DMS 273 (cell line): ENCODE results near the gene SSH2.

Experiments
- DNase-seq: peaks from one replicate; lab custom pipeline; 2025; ENCODE audit not compliant: unreplicated experiment; lab: John Stamatoyannopoulos, UW

Gene SSH2

GRCh38 chr17:29640981-29641642, 288.9 kb downstream of the SSH2 start:
- peak; percentile 40 for DNase-seq

- peak; percentile 45 for DNase-seq
These were observed 289.6 kb downstream of the SSH2 start for GRCh38 chr17:29640413-29640812.

GRCh38 chr17:29633886-29634285, 296.1 kb downstream of the SSH2 start:
- DNase-seq: no peak

GRCh38 chr17:29630630-29631193, 299.3 kb downstream of the SSH2 start:
- no peak for DNase-seq

GRCh38 chr17:29629839-29630238, 300.2 kb downstream of the SSH2 start:
- DNase-seq: no peak

GRCh38 chr17:29628644-29629043, 301.4 kb downstream of the SSH2 start:
- no peak for DNase-seq

GRCh38 chr17:29627951-29628350, 302.1 kb downstream of the SSH2 start:
- no peak for DNase-seq

GRCh38 chr17:29625037-29625750, 304.8 kb downstream of the SSH2 start:
- peak; percentile 40 for DNase-seq

- DNase-seq: no peak
These were observed 305.4 kb downstream of the SSH2 start for GRCh38 chr17:29624586-29624985.

GRCh38 chr17:29623283-29623647, 306.8 kb downstream of the SSH2 start:
- DNase-seq: no peak

- peak; percentile 82 for DNase-seq
These were observed 307.4 kb downstream of the SSH2 start, which contains the start of gene CORO6 for GRCh38 chr17:29622337-29623282. CORO6 (minus strand) TSS chr17:29622912; CDS start chr17:29621421, 1,491 bp downstream.

GRCh38 chr17:29621751-29622194, 308.3 kb downstream of the SSH2 start:
- DNase-seq: no peak

GRCh38 chr17:29620779-29621500, 309.1 kb downstream of the SSH2 start:
- DNase-seq: no peak

- no peak for DNase-seq
These were observed 309.8 kb downstream of the SSH2 start for GRCh38 chr17:29620271-29620670.

- peak; percentile 80 for DNase-seq
These were observed 310.8 kb downstream of the SSH2 start for GRCh38 chr17:29619251-29619650.

GRCh38 chr17:29618272-29619065, 311.6 kb downstream of the SSH2 start:
- DNase-seq: no peak

- DNase-seq: peak; percentile 93
These were observed 312.4 kb downstream of the SSH2 start for GRCh38 chr17:29617481-29618271.

GRCh38 chr17:29617125-29617480, 312.9 kb downstream of the SSH2 start:
- peak; percentile 91 for DNase-seq
